ENCODE data around the gene NT5M.
"Not testable (repeated sequence)": the region's sequence is repeated elsewhere in the genome, so short reads cannot be mapped to it uniquely, and the experiment has no call there.

Gene NT5M

DNA sequence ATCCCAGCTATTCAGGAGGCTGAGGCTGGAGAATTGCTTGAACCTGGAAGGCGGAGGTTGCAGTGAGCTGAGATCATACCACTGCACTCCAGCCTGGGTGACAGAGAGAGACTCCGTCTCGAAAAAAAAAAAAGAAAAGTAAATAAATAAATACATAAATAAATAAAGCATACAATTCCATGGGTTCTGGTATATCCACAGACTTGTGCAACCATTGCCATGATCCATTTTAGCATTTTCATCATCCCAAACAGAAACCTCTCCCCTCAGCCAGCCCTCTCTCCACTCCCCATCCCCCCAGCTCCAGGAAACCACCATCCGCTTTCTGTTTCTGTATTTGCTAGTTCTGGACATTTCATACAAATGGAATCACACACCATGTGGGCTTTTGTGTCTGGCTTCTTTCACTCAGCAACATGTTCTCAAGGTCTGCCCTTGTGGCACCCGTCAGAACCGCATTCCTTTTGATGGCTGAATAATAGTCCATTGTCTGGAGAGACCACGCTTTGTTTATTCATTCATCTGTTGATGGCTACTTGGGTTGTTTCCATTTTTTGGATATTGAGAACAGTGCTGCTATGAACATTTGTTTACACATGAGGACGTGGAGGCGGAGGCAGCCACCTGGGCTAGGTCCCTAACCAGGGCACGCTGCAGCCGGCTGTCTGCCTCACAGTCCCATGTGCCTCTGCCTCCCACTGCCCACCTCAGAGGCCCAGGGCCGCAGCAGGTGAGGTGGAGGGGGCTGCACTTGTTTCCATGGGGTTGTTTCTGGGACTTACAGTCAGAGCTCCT, 76.2 kb downstream of the NT5M start:
- no peak for DNase-seq

GRCh38 chr17:17380145-17380925, 77.2 kb downstream of the NT5M start:
- DNase-seq = no peak

GRCh38 chr17:17381446-17382064, 78.4 kb downstream of the NT5M start:
- DNase-seq = no peak

DNA sequence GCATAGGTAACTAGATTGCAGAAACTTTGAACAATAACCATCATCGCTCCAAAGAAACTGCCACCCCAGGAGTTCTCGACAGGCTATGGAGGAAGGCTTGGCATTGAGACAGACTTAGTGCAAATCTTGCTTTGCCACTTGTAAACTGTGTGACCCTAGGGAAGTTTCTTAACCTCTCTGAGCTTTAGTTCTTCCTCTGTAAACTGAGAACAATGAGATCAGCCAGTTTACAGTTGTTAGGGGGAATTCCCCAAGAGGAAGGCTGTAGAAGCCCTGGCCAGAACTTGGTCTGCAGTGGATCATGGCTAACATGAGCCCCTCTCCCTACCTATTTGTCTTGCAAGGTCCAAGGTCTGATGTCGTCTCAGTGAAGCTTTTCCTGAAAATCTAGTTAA, 78.9 kb downstream of the NT5M start:
- DNase-seq = no peak

DNA sequence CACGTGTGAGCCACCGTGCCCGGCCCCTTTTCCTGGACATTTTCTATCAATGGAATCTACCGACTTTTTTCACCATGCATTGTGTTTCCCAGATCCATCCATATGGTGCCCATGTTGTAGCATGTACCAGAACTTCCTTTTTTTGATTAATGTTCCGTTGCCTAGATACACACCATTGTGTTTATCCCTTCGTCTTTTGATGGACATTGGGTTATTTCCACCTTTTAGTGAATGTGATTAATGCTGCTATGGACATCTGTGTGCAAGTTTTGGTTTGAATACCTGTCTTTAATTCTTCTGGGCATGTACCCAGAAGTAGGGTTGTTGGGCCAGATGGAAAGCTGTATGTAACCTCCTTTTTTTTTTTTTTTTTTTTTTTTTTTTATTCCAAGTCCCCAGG, 79.8 kb downstream of the NT5M start:
- DNase-seq = no peak

- not testable (repeated sequence) for DNase-seq
Measured at GRCh38 chr17:17383431-17384290, 80.5 kb downstream of the NT5M start.

DNA sequence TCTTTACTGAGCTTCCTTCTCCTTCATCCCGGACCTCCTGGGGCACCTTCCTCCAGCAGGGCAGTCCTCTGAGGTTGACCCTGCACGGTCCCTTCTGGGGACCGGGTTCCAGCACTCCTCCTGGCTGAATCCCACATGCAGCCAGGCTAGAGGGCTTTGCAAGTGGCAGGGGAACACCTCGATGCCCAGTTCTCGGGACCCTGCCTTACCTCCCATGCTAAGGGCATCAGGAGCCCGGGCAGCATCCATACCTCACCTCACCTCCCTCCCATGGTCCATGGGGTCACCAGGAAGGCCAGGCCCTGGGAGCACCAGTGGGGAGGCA, 81.1 kb downstream of the NT5M start:
- no peak for DNase-seq

GRCh38 chr17:17384961-17385360, 81.8 kb downstream of the NT5M start:
- DNase-seq = no peak

- no peak for DNase-seq
Measured at GRCh38 chr17:17385491-17385890, 82.3 kb downstream of the NT5M start.

DNA sequence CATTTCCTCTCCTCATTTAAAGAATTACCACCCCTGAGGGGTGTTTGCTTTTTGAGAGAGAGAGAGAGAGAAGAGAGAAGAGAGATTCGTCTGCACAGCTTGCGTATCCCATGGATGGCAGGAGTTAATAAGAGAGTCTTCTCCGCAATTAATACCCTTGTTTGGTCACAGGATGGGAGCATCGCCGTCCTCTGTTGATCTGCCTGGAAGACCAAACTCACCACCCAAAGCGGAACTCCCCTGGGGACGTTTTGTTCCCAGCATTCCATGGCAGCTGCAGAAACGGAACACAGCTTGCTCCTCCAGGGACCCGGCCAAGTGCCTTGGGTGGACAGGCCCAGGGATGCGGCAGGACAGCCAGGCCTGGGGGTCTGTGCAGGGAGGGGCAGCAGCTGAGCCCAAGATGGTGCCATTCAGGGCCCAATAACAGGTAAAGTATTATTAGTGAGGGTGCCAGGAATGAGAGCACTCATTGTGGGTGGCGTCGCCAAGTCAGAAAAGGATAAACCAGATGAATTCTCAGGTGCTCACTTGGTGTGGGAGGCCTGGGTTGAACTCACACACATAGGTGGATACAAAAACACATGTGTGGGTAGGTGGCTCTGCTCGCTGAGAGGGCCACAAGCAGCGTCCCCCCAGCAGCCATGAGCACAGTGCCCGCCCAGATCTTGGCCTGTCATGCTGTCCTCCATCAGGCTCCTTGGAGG, 83.1 kb downstream of the NT5M start:
- DNase-seq = no peak

- DNase-seq = peak; percentile 51
Measured at GRCh38 chr17:17387017-17387497, 83.9 kb downstream of the NT5M start.

DNA sequence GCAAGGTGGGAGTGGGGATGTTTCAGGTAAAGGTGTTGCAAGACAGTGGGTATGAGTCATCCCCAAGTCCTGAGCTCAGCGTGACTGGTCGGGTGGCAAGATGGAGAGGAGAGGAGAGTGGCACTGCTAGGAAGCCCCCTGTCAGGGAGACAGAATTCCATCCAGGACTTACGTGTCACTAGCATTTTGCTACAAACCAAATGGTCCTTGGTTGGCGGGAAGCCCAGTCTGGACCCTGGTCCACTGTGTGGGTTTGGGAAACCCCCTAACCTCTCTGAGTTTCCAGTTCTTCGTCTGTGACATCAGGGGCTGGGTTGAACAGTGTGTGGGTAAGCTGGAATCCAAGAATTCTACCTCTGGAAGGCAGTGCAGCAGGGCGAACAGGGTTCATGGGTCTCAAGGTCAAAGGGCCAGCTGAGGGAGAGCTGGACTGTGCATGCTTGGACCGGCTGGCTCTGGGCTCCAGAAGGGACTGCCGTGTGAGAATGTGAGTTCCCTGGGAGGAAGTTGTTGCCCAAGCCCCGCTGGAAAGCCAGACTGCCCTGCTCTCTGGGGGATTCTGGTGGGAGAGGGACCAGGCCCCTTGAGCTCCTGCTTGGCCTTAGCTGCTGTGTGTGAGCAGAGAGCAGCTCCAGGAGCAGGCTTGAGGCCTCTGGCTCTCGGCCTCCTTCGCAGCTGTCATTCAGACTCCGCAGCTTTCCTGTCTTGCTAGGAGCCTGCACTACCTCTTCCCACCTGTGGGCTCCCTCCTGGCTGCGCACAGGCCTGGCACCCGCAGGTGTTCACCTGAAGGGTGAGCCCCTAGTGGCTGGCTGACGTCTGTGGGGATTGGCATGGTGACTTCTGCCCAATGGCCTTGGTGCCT, 84.6 kb downstream of the NT5M start:
- DNase-seq = no peak

GRCh38 chr17:17388657-17389496, 85.7 kb downstream of the NT5M start:
- DNase-seq = no peak

DNA sequence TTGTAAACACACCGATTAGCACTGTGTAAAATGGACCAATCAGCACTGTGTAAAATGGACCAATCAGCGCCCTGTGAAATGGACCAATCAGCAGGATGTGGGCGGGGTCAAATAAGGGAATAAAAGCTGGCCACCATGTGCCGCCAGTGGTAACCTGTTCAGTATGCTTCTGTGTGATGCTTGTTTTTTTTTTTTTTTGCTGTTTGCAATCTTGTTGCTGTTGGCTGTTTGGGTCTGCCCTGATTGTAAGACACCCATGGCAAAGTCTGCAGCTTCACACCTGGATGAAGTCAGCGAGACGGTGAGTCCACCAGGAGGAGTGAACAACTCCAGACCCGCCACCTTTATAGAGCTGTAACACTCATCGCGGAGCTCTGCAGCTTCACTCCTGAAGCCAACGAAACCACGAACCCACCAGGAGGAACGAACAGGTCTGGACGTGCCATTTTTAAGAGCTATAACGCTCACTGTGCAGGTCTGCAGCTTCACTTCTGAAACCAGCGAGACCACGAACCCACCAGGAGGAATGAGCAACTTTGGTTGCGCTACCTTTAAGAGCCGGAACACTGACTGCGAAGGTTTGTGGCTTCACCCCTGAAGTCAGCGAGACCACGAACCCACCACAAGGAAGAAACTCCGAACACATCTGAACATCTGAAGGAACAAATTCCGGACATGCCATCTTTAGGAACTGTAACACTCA, 88.6 kb downstream of the NT5M start:
- DNase-seq = no peak

- DNase-seq = no peak
Measured at GRCh38 chr17:17393976-17394375, 90.8 kb downstream of the NT5M start.

- DNase-seq = no peak
Measured at GRCh38 chr17:17394494-17394893, 91.3 kb downstream of the NT5M start.

DNA sequence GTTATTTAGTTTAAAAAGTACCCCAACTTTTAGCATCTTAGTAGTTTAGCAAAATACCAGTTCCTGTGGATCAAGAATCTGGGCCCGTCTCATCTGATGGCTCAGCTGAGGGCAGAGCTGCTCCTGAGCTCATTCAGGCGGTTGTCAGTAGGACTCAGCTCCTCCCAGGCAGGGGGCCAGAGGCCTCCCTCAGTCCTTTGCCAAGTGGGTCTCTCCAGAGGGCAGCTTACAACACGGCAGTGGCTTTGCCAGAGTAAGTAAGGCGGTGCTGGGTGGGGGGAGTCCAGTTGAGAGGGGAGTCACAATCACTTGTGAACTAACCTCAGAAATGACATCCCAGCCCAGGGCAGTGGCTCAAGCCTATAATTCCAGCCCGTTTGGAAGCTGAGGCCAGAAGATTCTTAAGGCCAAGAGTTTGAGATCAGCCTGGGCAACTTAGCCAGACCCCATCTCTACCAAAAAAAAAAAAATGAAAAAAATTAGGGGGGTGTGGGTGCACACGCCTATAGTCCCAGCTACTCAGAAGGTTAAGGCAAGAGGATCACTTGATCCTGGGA, 92.2 kb downstream of the NT5M start:
- DNase-seq = no peak

DNA sequence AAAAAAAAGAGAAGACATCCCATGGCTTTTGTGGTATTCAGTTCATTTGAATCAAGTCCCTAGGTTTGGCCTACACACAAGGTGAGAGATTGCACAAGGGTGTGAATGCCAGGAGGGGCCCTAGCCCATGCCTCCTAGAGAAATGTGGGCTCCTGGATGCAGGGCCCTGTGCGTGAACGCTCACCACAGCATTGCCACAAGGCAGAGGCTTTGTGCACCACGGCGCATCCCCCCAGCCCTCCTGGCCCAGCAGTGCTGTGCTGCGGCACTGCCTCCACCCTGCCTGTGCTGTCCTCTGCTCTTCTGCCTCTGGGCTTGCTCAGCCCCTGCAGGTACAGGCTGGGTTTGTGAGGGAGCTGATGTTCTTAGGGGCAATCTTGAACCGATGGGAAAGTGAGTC, 92.7 kb downstream of the NT5M start:
- DNase-seq = no peak
